B cell (primary cell): ENCODE results near the gene EZH2.

ENCODE experiments used
- CTCF ChIP-seq: fragments of 200-600 bp; IDR thresholded peaks from one replicate; pipeline ENCODE4 v1.8.0; 2022; ENCODE audit warnings: antibody characterized with exemption, mild to moderate bottlenecking
- EZH2 ChIP-seq: IDR thresholded peaks from 2 replicates; pipeline ENCODE4 v1.6.1; 2012; ENCODE audit warnings: borderline replicate concordance, low read depth, mild to moderate bottlenecking, moderate library complexity, low read length; ENCODE audit not compliant: insufficient read depth, poor library complexity, severe bottlenecking

GRCh38 chr7:148831782-148832181, 52.3 kb downstream of the EZH2 start:
- TF ChIP-seq CTCF = no peak
- TF ChIP-seq EZH2 = no peak
